A204.1 (cell line): ENCODE data around the gene TNFRSF25.

Source experiments
- FAIRE-seq: peaks from 2 replicates; lab custom pipeline; 2012; peaks lifted over from hg19 to GRCh38; lab: Jason Lieb, UNC

Gene TNFRSF25

GRCh38 chr1:6414881-6415626 is 50.9 kb downstream of the TNFRSF25 start:
- no peak for FAIRE-seq

- no peak for FAIRE-seq
Measured at GRCh38 chr1:6414443-6414844, 51.5 kb downstream of the TNFRSF25 start.

- FAIRE-seq = no peak
Measured at GRCh38 chr1:6412896-6413295, 53.1 kb downstream of the TNFRSF25 start.
